GM12873 (cell line): ENCODE measurements around the gene KRT31.

ENCODE experiments used
- CTCF ChIP-seq: IDR thresholded peaks from 2 replicates; pipeline ENCODE4 v1.5.1; 2012; ENCODE audit warnings: low read depth, mild to moderate bottlenecking, moderate library complexity, low read length, control low read depth; ENCODE audit not compliant: insufficient read depth; ENCODE audit errors: missing control alignments

The KRT31 gene

GRCh38 chr17:41367426-41368075, 29.9 kb downstream of the KRT31 start:
- TF ChIP-seq CTCF: no peak

GRCh38 chr17:41366070-41366469, 31.3 kb downstream of the KRT31 start:
- TF ChIP-seq CTCF: no peak

- TF ChIP-seq CTCF: no peak
Observed at GRCh38 chr17:41363881-41364280, 33.5 kb downstream of the KRT31 start.

GRCh38 chr17:41360296-41360995, 37.0 kb downstream of the KRT31 start:
- TF ChIP-seq CTCF: no peak

GRCh38 chr17:41354536-41354935, 42.9 kb downstream of the KRT31 start:
- no peak for TF ChIP-seq CTCF

GRCh38 chr17:41352597-41353366, 44.6 kb downstream of the KRT31 start:
- no peak for TF ChIP-seq CTCF

- no peak for TF ChIP-seq CTCF
Observed at GRCh38 chr17:41351177-41351576, 46.2 kb downstream of the KRT31 start.
